ENCODE measurements around the gene ZBTB33.
A peak's percentile ranks its signal among the peaks of the same experiment; 100 is the strongest.

The ZBTB33 gene

GRCh38 chrX:120250522-120251271 lies at the start of gene ZBTB33:
TSS of gene ZBTB33 (plus strand) at chrX:120250812. CDS start at chrX:120253416, 2,604 bp downstream.
- DNase-seq (ENCODE audit: low read depth in 2 of 2): peak; percentile 60 to 67

GRCh38 chrX:120200851-120201250 lies 49.8 kb upstream of the ZBTB33 start:
- DNase-seq (ENCODE audit: low read depth in 2 of 2): no peak

- no peak for DNase-seq (ENCODE audit: low read depth in 2 of 2)
These were observed 44.5 kb upstream of the ZBTB33 start for GRCh38 chrX:120205816-120206753.

GRCh38 chrX:120207009-120207605 lies 43.5 kb upstream of the ZBTB33 start:
- no peak for DNase-seq (ENCODE audit: low read depth in 2 of 2)

- peak; percentile 25 to 26 for DNase-seq (ENCODE audit: low read depth in 2 of 2)
These were observed 37.0 kb upstream of the ZBTB33 start for GRCh38 chrX:120213438-120214265.

GRCh38 chrX:120223374-120223773 lies 27.2 kb upstream of the ZBTB33 start:
- no peak for DNase-seq (ENCODE audit: low read depth in 2 of 2)

- no peak for DNase-seq (ENCODE audit: low read depth in 2 of 2)
These were observed 26.2 kb upstream of the ZBTB33 start for GRCh38 chrX:120224388-120224787.

- no peak for DNase-seq (ENCODE audit: low read depth in 2 of 2)
These were observed 22.3 kb upstream of the ZBTB33 start for GRCh38 chrX:120228187-120228908.

- no peak for DNase-seq (ENCODE audit: low read depth in 2 of 2)
These were observed 15.3 kb upstream of the ZBTB33 start for GRCh38 chrX:120235284-120235683.

GRCh38 chrX:120236687-120237479 lies 13.7 kb upstream of the ZBTB33 start:
- DNase-seq (ENCODE audit: low read depth in 2 of 2): no peak

- no peak for DNase-seq (ENCODE audit: low read depth in 2 of 2)
These were observed 11.7 kb upstream of the ZBTB33 start for GRCh38 chrX:120238933-120239332.

GRCh38 chrX:120242813-120243212 lies 7.8 kb upstream of the ZBTB33 start:
- no peak for DNase-seq (ENCODE audit: low read depth in 2 of 2)

GRCh38 chrX:120244395-120244734 lies 6.2 kb upstream of the ZBTB33 start:
- DNase-seq (ENCODE audit: low read depth in 2 of 2): no peak

- DNase-seq (ENCODE audit: low read depth in 2 of 2): peak in 1 of 2 donors; percentile 19
These were observed 5.7 kb upstream of the ZBTB33 start for GRCh38 chrX:120244735-120245498.

- no peak for DNase-seq (ENCODE audit: low read depth in 2 of 2)
These were observed 929 bp downstream of the ZBTB33 start for GRCh38 chrX:120251471-120252011.

- DNase-seq (ENCODE audit: low read depth in 2 of 2): no peak
These were observed 3.2 kb downstream of the ZBTB33 start for GRCh38 chrX:120253784-120254183.

GRCh38 chrX:120260369-120260768 lies 9.8 kb downstream of the ZBTB33 start:
- DNase-seq (ENCODE audit: low read depth in 2 of 2): no peak

- no peak for DNase-seq (ENCODE audit: low read depth in 2 of 2)
These were observed 12.5 kb downstream of the ZBTB33 start for GRCh38 chrX:120262859-120263708.
